ENCODE results near the gene BAIAP2L2.
"Not testable (repeated sequence)": the region's sequence is repeated elsewhere in the genome, so short reads cannot be mapped to it uniquely, and the experiment has no call there.

Gene BAIAP2L2

GRCh38 chr22:38066381-38067027 lies 44.0 kb downstream of the BAIAP2L2 start:
- no peak for DNase-seq

- no peak for DNase-seq
These were observed 44.9 kb downstream of the BAIAP2L2 start for GRCh38 chr22:38065539-38065938.

- no peak for DNase-seq
These were observed 47.7 kb downstream of the BAIAP2L2 start for GRCh38 chr22:38062791-38063190.

- peak; percentile 63 for DNase-seq
These were observed 53.3 kb downstream of the BAIAP2L2 start, which contains the start of gene PICK1 for GRCh38 chr22:38056969-38057891. TSS of gene PICK1 (plus strand) at chr22:38057404. CDS start at chr22:38057810, 406 bp downstream.

- peak; percentile 67 for DNase-seq
These were observed 58.3 kb downstream of the BAIAP2L2 start for GRCh38 chr22:38051900-38052862.

GRCh38 chr22:38051261-38051660 lies 59.2 kb downstream of the BAIAP2L2 start:
- DNase-seq, result no peak

GRCh38 chr22:38050720-38051119 lies 59.8 kb downstream of the BAIAP2L2 start:
- no peak for DNase-seq

GRCh38 chr22:38049812-38050619 lies 60.5 kb downstream of the BAIAP2L2 start:
- DNase-seq, result no peak

GRCh38 chr22:38046070-38046748 lies 64.3 kb downstream of the BAIAP2L2 start:
- no peak for DNase-seq

GRCh38 chr22:38043151-38044039 lies 67.1 kb downstream of the BAIAP2L2 start:
- no peak for DNase-seq

GRCh38 chr22:38042488-38042790 lies 68.0 kb downstream of the BAIAP2L2 start:
- DNase-seq, result no peak

GRCh38 chr22:38041760-38042487 lies 68.6 kb downstream of the BAIAP2L2 start:
- DNase-seq, result no peak

GRCh38 chr22:38040953-38041759 lies 69.3 kb downstream of the BAIAP2L2 start:
- no peak for DNase-seq

- no peak for DNase-seq
These were observed 71.3 kb downstream of the BAIAP2L2 start for GRCh38 chr22:38038890-38039812.

- DNase-seq, result no peak
These were observed 72.1 kb downstream of the BAIAP2L2 start for GRCh38 chr22:38038426-38038825.

- DNase-seq, result not testable (repeated sequence)
These were observed 72.9 kb downstream of the BAIAP2L2 start for GRCh38 chr22:38037367-38038150.

All from activated T-cell treated with anti-CD3 and anti-CD28 coated beads for 4 hours (primary cell).